KOPT-K1 (cell line): ENCODE measurements around the gene MKNK1.
A peak's percentile ranks its signal among the peaks of the same experiment; 100 is the strongest.

Experiments used
- H3K27ac ChIP-seq: fragments of 200-600 bp; sonication (generic); 2 replicates; pipeline ENCODE4 v1.5.1; 2016; ENCODE audit warnings: antibody characterized with exemption, mild to moderate bottlenecking, low read depth, low read length; ENCODE audit not compliant: poor library complexity, severe bottlenecking
- H3K36me3 ChIP-seq: fragments of 200-600 bp; sonication (generic); 2 replicates; pipeline ENCODE4 v1.5.1; 2017; ENCODE audit warnings: antibody characterized with exemption, mild to moderate bottlenecking, low read length, moderate library complexity; ENCODE audit not compliant: insufficient read depth
- H3K9me3 ChIP-seq: fragments of 200-600 bp; sonication (generic); 2 replicates; pipeline ENCODE4 v1.5.1; 2017; ENCODE audit warnings: antibody characterized with exemption, low read length, mild to moderate bottlenecking; ENCODE audit not compliant: insufficient read depth, poor library complexity, severe bottlenecking

MKNK1 gene

DNA sequence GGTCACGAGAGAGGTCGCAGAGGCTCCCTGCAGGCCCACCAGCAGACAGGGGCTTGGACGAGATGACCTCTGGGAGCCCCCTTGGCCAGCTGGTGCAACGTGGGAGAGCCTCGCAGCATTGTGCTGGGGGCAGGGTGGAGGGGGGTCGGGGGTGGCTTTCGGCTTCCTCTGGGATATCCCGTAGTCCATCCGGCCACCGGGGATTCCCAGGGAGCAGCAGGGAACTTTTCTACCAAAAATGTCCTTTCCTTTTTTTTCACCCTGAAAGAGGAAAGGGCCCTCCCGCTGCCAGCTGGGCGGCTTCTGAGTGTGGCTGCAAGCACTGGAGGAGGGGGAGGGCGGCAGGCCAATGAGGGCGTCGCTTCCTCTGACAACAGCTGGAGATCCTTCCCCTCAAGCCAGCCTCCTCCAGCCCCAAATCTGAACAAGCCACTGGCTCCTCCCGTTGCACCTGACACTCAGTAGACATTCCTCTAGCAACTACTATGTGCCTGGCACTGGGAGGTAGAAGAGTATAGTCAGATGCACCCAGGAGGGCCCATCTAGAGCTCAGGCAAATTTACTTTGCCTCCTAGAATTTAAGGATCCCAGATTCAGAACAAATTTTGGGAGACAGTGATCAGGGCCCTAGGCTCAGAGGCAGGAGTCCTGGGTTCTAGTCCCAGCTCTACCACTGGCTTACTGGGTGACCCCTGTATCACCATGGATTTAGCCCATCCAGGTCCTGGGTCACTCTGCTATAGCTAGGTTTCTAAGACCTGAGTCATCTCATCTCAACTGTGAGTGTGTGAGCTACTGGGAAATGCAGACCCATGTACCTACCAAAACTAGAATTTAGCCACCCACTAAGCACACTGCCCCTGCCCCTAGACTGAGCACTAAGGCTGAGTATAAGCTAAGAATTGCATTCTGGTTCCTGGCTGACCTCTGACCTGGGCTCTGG, 9.9 kb upstream of the MKNK1 start:
- H3K27ac ChIP-seq: peak overlapping the region; percentile 6
- no peaks in the 10 kb centered on the region for H3K36me3 ChIP-seq
- H3K9me3 ChIP-seq: no peaks in the 10 kb centered on the region

DNA sequence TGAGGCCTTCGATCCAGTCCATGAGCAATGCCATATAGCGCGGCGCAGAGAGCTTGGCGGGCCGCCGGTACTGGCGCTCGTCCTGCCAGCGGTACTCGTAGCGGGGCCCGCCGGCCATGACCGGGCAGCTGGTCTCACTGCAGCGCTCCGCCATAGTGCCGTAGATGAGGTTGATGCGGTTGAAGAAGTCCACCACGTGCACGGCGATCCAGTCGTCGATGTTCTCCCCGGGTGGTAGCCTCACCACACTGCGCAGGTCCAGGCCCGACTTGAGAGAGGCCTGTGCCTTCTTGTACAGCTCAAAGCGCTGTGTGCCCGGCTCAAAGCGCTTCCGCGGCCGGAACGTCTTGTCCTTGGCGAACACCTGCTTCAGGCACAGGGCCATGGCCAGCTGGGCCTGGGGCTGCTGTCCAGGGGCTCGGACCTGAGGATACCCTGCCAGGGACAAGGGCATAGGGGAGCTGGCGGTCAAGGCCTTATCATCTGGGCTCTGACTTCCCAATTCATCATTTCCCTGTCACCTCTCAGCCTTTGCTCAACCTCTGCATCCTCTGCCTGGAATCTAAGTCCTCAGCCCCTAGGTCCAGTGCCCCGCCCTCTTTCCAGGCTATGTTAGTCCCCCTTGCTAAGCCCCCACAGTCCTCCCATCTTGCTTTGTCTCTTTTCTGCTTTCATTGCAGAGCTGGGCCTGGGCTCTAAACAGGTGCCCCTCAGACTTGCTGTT, 9.0 kb upstream of the MKNK1 start:
- H3K36me3 ChIP-seq: no peaks in the 10 kb centered on the region
- no peaks in the 10 kb centered on the region for H3K9me3 ChIP-seq
- H3K27ac ChIP-seq: peak overlapping the region; percentile 6

DNA sequence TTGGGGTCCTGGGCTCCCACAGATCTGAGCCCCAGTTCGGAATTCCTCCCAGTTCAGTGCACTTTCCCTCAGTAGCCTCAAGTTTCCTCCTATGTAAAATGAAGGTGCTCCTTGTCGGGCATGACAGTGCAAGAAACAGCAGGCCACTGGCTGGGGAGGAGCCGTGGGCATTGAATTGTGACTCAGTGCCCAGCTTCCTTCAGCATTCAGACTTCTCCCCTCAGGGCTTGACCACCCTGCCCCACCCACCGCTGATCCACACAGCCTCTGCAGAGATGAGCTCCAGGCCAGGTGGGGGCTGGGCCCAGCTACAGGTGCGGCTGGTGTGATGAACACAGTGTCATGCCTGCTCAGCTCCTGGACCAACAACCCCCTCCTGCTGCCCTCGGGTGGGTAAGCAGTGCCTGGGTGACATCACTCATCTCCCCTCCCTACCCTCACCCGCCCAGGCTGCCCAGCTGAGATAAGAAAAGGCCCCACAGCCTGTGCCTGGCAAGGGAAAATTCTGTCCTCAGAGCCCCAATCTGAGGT, 7.7 kb upstream of the MKNK1 start:
- no peaks in the 10 kb centered on the region for H3K36me3 ChIP-seq
- H3K9me3 ChIP-seq: no peaks in the 10 kb centered on the region
- no peak overlapping the region for H3K27ac ChIP-seq

DNA sequence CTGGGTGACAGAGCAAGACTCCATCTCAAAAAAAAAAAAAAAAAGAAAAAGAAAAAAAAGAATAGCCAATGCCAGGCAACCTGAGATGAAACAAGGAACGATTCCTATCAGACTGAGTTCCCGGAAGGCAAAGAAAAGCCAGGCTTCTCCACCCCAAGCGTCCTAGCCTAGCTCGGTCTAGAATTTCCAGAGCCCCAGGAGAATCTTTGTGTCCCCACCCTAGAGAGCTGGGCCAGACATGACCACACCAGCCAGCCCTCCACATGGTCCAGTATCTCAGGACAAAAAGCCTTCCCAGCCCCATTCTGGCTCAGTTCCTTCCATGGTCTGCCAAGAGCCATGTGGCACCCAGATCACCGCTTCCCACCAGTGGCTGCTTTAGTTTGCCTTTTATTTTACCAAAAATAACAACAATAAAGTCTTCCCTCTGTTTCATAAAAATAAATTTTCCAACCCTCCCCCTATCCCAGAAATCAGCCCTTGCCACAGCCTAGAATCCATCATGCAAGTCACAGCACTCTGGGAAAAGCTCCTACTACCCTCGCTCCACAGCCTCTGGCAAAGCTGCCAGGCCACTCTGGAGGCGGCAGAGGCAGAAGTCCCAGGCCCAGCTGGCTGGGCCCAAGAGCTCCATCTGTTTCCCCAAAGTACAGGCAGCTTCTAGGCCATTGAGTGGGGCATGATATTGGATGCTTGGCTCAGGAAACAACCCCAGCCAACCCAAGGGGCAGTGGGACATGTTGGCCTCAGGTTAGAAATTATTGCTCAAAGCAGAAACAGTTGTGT, 3.5 kb upstream of the MKNK1 start:
- Histone ChIP-seq H3K36me3 (no peaks in the 10 kb centered on the region), H3K27ac (no peak overlapping the region), H3K9me3 (no peaks in the 10 kb centered on the region)

DNA sequence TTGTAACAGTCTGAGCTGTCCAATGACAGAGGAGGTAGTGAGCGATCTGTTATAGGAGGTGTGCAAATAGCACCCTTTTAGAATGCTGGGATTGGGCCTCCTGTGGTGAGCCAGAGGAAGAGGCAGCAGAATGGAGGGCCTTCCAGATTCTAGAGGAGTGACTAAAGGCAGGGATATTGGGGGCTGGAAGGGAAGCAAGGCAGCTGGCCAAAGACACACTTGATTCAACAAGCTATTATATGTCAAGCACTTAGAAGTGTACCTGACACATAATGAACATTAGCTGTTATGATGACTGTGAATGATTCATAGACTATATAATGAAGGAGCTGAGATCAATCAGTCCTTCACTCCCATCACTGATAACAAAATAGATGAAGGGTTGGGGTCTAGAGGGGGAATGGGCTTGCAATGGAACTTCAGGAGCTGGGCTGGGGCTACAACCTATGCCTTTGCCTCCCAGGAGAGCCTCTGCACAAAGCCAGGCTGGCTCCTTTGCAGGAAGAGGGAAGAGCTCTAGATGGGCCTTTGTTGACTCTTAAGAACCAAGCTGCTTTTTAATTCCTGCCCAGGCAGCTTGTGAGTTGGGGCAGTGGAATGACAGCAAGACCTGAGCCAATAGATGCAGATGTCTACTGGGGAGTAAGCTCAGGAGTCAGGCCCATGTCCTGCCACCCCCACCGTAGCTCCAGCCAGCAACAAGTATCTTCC, 2.3 kb upstream of the MKNK1 start:
- Histone ChIP-seq H3K9me3 (no peaks in the 10 kb centered on the region), H3K27ac (no peak overlapping the region), H3K36me3 (no peaks in the 10 kb centered on the region)

DNA sequence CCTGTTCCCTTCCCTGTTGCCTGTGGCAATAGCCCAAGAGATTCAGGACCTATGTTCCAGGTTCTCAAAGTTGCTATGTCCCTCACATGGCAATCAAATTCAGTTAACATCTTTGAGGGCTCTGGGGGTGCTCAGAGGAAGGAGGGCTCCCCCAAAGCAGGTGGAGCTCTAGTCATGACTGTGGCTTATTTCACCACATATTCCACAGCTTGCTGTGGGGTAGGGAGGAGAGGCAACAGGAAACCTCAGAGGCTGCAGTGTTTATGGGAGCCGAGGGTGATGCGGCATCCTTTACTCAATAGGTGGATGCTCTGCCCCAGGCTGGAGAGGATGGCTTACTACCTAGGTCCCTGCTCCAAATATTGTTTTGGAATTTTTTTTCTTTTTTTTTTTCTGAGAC, 1.2 kb upstream of the MKNK1 start:
- Histone ChIP-seq H3K36me3 (no peaks in the 10 kb centered on the region), H3K9me3 (no peaks in the 10 kb centered on the region), H3K27ac (no peak overlapping the region)

DNA sequence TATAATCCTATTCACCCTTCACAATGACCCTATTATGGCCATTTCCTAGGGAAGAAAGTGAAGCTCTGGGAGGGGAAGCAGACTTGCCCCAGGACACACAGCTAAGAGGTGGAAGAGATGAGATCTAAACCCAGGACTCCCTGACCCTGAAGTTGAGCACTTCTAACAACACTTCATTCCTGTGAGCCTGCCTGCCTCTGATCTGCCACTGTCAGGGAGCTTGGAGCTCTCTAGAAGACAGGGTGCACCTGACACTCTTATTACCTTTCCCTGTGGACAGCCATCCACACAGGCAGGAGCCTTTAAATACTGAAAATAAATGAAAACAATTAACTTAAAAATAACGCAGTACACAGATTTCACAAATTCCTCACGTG, 599 bp downstream of the MKNK1 start:
- peak overlapping the region; percentile 58 for H3K27ac ChIP-seq
- H3K9me3 ChIP-seq: no peaks in the 10 kb centered on the region
- H3K36me3 ChIP-seq: no peaks in the 10 kb centered on the region

DNA sequence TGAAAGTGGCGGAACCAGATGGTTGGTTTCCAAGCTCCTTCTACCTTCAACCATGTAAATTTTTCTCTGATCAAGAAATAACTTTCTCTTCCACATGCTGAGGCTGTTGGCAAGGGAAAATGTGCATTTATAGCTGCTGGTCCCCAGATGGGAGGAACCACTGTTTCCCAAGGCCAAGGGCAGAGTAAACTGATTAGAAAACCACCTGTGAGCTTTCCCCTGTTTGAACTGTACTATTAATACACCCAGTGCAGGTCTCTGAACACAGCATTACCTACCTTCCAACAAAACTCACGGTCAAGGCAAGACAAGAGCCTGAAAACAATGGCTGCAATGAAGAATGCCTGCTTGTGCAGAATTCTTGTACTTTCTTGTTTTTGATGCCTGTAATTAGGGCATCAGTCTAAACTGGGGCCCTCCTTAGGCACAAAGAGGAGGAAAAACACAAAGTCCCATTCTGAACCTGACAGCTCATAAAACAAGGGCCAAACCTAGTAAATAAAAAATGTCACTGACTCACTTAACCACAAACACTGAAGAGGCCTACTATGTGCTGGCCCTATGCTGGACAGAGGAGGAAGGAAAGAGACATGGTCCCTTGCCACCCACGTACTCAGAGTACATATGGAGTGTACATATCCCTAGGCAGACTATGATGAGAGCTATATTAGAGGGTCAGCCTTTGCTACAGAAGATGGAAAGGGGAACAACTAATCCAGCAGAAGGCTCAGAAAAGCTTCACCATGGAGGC, 2.6 kb downstream of the MKNK1 start:
- Histone ChIP-seq H3K27ac (no peak overlapping the region), H3K36me3 (no peaks in the 10 kb centered on the region), H3K9me3 (no peaks in the 10 kb centered on the region)

DNA sequence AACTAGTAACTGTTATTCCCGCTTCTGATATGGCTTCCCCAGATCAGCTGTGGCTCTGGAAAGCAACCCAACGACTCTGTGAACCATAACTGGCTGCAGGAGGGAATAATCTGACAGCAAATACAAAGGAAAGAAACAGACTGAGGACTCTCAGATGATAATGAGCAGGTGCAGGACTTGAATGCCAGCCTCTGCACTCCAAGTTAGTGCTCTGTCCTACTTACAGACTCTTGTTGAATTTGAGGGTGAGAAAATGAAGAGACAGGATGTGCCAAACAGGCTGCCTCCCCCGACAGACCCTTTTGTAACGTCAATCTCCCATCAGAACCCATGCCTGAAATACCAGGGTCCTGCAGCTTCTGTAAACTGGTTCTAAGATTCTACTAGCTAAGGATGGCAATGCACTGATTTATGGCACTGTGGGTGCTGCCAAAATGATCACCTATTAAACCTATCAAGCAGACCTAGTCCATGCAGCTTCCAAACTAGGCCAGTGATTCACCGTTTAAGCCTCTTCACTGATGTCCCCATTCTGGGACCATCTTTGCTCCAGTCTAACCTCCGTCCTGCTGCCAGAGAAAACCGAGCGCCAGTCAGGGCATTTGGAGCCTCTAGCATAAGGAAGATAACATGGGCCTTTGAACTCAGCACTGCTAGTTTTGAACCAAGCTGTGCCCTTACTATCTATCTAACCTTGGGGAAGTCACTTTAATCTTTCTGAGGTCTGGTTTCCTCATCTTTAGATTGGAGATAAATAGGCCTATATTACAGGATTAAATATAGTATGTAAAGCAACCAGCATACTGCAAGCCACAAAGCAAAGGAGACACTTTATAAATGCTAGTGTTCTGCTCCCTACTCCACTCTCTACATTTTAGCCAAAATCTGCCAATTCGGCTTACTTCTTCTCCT, 4.8 kb downstream of the MKNK1 start:
- Histone ChIP-seq H3K9me3 (no peaks in the 10 kb centered on the region), H3K36me3 (no peaks in the 10 kb centered on the region), H3K27ac (no peak overlapping the region)

DNA sequence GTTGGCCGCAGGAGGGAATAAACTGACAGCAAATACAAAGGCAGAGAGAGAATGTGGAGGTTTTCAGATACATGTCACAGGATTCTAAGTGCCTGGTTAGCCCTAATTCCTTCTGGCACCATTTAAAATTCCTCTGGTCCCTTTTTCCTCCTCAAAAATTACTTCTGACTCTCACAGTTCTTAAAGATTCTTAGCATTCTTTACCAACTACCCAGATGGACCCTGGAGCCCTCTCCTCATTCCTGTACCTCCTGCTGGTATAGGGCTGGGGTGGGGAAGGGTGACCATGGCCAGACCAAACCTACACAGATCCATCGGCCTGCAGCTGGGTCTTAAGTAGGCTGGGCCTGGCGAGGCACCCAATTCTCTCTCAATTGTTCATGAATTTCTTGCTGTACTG, 7.2 kb downstream of the MKNK1 start:
- no peaks in the 10 kb centered on the region for H3K9me3 ChIP-seq
- no peak overlapping the region for H3K27ac ChIP-seq
- H3K36me3 ChIP-seq: peaks cover 20% of the 10 kb centered on the region

DNA sequence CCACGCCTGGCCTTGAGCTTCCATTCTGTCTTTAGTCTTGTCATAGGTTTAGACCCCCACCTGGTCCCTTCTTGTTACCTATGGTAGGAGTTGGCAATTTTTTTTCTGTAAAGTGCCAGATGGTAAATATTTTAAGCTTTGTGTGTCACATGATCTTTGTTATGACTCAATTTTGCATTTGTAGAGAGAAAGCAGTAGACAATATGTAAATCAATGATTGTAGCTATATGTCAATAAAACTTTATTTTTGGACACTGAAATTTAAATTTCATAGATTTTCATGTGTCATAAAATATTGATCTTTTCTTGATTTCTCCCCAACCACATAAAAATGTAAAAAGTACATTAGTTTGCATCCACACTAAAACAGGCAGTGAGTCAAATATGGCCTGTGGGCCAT, 8.0 kb downstream of the MKNK1 start:
- Histone ChIP-seq H3K27ac (no peak overlapping the region), H3K36me3 (peaks cover 28% of the 10 kb centered on the region), H3K9me3 (no peaks in the 10 kb centered on the region)

DNA sequence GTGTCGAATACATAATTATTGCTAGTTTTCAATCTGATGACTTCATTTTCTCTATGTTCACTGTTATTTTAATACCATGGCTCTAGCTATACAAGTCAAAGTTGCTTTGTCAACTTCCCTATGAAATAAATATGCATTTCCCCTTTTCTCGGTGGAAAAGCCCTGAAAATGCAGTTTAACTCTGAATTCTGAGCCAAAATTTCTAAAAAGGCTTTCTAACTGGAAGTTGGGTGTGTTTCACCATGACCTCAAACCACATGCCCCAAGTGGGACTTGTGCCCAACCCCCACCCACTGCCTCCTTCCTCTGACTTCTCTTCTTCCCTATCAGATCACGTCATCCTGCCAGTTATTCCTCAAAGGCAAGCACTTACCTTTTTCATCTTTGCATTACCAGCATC, 8.9 kb downstream of the MKNK1 start:
- H3K36me3 ChIP-seq: peaks cover 35% of the 10 kb centered on the region
- H3K27ac ChIP-seq: no peak overlapping the region
- H3K9me3 ChIP-seq: no peaks in the 10 kb centered on the region

DNA sequence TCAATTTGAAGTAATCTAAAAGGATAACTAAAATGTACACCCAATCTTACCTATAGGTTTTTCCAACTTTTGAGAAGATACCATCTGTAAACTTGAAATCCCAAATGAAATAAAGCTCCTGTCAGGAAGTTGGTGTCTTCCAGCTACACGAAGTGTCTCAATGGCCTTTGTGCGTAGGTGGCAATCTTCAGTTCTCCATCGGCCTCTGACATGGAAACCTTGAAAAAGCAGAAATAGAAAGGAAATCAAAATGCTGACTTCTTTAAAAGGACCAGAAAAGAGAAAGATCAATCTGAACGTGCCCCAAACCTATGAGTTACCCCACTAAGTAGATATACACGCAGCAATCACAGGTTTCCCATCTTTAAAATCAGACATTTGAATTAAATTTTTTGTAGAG, 10.0 kb downstream of the MKNK1 start:
- Histone ChIP-seq H3K36me3 (peaks cover 35% of the 10 kb centered on the region), H3K27ac (no peak overlapping the region), H3K9me3 (no peaks in the 10 kb centered on the region)
